GM06990 (cell line): ENCODE measurements around the gene CDX2.

ENCODE experiments used
- DNase-seq: peaks from one replicate; pipeline ENCODE4 v3.0.0-alpha.2; 2011; ENCODE audit not compliant: insufficient read length; ENCODE audit errors: extremely low read depth
- H3K27me3 ChIP-seq: replicated peaks from 2 replicates; pipeline ENCODE4 v1.6.0; 2011; ENCODE audit warnings: low read length; ENCODE audit not compliant: control insufficient read depth, insufficient read depth
- H3K36me3 ChIP-seq: 2 replicates; pipeline ENCODE4 v1.5.1; 2011; ENCODE audit warnings: low read length; ENCODE audit not compliant: control insufficient read depth, insufficient read depth
- H3K4me3 ChIP-seq: replicated peaks from 2 replicates; pipeline ENCODE4 v1.5.1; 2011; ENCODE audit warnings: low read depth, mild to moderate bottlenecking, control low read depth, low read length
- CTCF ChIP-seq: IDR thresholded peaks from 2 replicates; pipeline ENCODE4 v1.5.1; 2011; ENCODE audit warnings: low read length, control low read depth, mild to moderate bottlenecking, inconsistent platforms; ENCODE audit not compliant: insufficient read depth, poor library complexity, severe bottlenecking

CDX2 gene

GRCh38 chr13:27971776-27972477, 2.8 kb upstream of the CDX2 start:
- H3K27me3 ChIP-seq = peaks cover 5% of the 10 kb centered on the region
- no peak for TF ChIP-seq CTCF
- H3K36me3 ChIP-seq = no peaks in the 10 kb centered on the region
- no peak for DNase-seq
- no peak overlapping the region for H3K4me3 ChIP-seq

GRCh38 chr13:27971236-27971645, 2.1 kb upstream of the CDX2 start:
- no peak for DNase-seq
- Histone ChIP-seq H3K36me3 (no peaks in the 10 kb centered on the region), H3K4me3 (no peak overlapping the region), H3K27me3 (peaks cover 5% of the 10 kb centered on the region)
- no peak for TF ChIP-seq CTCF

- no peak for TF ChIP-seq CTCF
- Histone ChIP-seq H3K27me3 (peaks cover 1% of the 10 kb centered on the region), H3K4me3 (no peak overlapping the region)
Observed at GRCh38 chr13:27970382-27971235, 1.5 kb upstream of the CDX2 start.

GRCh38 chr13:27969866-27970229, 733 bp upstream of the CDX2 start:
- H3K27me3 ChIP-seq = peaks cover 3% of the 10 kb centered on the region
- DNase-seq = no peak
- TF ChIP-seq CTCF = no peak
- no peaks in the 10 kb centered on the region for H3K36me3 ChIP-seq
- H3K4me3 ChIP-seq = no peak overlapping the region

More at GRCh38 chr13:27970382-27971235, 1.5 kb upstream of the CDX2 start:
- no peaks in the 10 kb centered on the region for H3K36me3 ChIP-seq
- no peak for DNase-seq

- Histone ChIP-seq H3K36me3 (no peaks in the 10 kb centered on the region), H3K27me3 (peaks cover 2% of the 10 kb centered on the region; the same call in 1 of the 2 replicates), H3K4me3 (no peak overlapping the region)
- no peak for DNase-seq
- TF ChIP-seq CTCF = no peak
Observed at GRCh38 chr13:27968316-27969081, 616 bp downstream of the CDX2 start.
